Measurements from ENCODE around the gene BRSK1.

The BRSK1 gene

DNA sequence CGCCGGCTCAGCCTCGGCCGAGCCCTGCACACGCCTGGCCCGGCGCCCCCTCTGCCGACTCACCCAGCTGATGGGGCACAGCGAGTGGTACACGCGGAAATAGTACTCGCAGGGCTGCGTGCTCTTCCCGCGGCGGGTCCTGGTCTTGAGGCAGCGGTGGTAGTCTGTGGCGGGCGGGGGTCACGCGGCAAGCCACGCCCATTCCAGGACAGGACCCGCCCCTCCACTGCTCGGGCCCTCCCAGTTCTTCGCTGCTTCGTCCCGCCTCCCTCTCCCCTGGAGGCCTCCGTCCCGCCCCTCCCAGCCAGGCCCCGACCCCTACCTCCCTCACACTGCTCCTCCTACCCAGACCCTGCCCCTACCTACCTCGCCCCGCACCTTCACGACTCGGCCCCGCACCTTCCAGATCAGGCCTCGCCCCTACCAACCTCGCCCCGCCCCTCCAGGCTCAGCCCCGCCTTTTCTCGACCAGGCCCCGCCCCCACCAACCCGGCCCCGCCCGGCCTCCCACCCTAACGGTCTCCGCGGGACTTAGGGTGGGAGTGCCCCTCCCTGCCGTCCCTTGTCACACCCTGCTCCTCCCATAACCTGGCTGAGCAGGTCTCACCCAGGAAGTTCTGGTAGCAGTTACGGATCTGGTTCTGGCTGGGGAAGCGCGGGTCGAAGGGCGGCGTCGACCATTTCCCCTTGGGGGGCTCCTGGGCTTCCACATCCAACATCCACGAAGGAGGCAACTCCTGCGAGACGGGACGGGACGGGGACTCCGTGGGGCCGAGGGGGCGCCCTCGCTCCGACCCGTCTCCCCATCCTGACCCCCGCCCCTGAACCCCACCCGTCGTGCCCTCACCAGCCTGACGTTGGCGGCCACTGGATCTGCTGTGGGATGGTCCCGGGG lies 70.3 kb downstream of the BRSK1 start:
- peak; percentile 45 for DNase-seq (ENCODE audit: low read depth)

DNA sequence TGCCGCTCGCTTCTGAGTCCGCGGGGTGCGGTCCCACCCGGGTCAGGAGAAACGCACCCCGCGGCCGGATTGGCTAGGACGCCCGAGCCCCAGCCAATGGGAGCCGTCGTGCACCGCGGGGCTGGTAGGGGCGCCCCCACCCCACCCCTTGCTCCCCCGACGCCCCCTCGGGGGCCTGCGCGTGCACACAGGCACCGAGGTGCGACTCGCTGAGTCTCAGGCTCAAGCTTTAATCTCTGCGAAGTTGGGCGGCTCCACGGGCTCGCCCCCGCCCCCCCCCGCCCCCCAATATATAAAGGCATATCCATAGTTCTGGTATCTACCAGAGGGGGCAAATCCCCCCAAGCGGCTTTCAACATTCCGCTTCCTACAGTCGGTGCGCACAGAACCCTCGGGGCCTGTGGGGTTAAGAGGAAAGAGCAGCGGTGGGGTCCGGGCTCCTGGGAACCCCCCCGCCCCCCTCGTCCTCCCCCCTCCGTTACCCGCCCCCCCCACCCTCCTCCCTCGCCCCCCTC lies 71.0 kb downstream of the BRSK1 start, which contains the start of gene COX6B2:
Gene COX6B2, minus strand, starts transcription at position 22 of the 515 bp plus-strand sequence. CDS start 198 bp downstream, outside the sequence.
- DNase-seq (ENCODE audit: low read depth), result no peak

DNA sequence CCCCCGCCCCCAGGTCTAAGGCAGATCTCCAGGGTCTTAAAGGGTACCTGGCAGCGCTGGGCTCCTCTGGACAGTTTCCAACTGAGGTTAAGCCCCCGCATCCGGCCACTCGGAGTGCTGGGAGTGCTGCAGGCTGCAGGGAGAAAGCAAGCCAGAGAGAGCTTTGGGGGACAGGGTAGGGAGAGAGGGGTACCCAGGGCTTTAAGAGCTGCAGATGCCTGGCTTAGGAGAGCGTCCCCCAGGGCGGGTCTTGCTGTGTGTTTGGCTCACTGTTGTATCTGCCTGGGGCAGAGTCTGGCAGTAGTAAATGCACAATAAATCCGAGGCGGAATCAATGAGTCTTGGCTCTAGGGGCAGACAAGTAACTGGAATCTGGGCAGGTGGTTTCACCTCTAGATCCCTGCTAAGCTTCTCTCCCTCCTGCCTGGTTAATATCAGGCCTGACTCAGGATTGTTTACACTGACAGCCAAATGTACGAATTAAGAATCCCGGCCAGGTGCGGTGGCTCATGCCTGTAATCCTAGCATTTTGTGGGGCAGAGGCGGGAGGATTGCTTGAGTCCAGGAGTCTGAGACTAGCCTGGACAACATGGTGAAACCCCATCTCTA lies 71.5 kb downstream of the BRSK1 start:
- peak; percentile 32 for DNase-seq (ENCODE audit: low read depth)

DNA sequence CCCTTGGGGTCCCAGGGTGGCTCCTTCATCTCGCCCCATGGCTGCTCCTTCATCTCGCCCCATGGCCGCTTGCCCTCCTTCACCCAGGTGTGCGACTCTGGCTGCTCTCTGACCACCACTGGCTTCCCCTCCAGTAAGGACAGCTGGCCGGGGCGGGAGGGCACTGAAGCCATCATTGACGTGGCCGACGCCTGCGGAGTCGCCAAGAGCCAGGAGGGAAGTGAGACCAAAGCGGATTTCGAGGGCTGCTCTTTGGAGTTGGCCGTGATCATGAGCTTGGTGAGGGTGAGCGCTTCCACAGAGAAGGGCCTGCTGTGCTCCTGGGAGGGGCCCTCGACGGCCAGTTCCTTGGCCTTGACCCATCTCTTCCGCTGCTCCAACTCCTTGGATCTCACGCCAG lies 74.7 kb downstream of the BRSK1 start:
- no peak for DNase-seq (ENCODE audit: low read depth)

DNA sequence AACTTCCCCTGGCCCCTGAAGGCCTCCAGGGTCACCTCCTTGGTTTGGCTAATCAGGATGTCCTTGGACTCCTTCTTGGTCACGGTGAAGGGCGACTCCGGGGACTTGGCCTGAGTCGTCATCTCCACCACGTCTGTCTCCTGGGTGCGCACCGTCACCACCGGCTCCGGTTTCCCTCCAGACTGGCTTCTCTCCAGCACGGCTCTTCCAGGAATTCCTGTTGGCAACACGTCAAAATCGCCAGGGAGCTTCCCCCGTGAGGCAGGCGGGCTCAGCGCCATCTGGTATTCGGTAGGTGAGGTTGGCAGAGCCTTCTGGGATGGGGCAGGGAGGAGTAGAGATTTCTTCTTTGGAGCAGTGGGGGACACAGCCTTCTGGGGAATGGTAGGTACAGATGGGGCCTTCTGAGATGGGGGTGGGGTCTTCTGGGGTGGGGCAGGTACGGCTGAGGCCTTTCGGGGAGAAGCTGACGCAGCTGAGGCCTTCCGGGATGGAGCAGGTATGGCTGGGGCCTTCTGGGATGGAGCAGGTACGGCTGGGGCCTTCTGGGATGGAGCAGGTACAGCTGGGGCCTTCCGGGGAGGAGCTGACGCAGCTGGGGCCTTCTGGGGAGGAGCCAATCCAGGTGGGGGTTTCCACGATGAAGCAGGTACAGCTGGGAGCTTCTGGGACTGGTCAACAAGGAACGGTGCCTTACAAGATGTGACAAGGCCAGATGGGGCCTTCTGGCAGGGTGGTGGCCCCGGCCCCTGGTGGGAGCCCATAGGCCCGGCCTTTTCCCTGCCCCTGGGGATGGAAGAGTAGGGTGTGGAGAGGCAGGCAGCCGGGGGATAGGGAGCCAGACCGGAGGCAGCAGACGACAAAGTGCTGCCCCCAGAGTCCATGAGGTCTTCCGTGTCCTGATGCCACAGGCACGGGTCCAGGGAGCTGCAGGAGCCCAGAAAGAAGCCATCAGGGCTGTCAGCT lies 75.4 kb downstream of the BRSK1 start:
- peak; percentile 52 for DNase-seq (ENCODE audit: low read depth)

DNA sequence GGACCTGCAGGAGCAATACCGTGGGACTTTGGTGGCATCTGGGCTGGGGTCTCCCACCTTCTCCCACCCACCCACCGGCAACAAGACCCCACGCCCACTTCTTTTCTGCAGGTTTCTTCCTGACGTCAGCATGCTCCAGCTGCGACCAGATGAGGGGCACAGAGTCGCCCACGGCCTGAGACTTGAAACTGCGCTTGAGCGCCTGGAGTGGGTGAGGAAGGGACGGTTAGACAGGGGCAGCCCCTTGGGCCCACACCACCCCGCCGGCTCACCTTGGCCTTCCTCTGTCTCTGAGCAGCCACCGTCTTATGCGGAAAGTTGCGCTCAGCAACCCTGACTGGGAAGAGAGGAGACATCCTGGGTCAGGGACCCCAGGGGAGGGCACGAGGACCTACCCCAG lies 77.1 kb downstream of the BRSK1 start:
- no peak for DNase-seq (ENCODE audit: low read depth)

All from amniotic epithelial cell (primary cell).